Left hindlimb (tissue), 1 donor: ENCODE results near the gene RNF126.

Experiments used
- DNase-seq: peaks from one replicate; pipeline ENCODE4 v3.0.0-alpha.2; 2018

RNF126 gene

DNA sequence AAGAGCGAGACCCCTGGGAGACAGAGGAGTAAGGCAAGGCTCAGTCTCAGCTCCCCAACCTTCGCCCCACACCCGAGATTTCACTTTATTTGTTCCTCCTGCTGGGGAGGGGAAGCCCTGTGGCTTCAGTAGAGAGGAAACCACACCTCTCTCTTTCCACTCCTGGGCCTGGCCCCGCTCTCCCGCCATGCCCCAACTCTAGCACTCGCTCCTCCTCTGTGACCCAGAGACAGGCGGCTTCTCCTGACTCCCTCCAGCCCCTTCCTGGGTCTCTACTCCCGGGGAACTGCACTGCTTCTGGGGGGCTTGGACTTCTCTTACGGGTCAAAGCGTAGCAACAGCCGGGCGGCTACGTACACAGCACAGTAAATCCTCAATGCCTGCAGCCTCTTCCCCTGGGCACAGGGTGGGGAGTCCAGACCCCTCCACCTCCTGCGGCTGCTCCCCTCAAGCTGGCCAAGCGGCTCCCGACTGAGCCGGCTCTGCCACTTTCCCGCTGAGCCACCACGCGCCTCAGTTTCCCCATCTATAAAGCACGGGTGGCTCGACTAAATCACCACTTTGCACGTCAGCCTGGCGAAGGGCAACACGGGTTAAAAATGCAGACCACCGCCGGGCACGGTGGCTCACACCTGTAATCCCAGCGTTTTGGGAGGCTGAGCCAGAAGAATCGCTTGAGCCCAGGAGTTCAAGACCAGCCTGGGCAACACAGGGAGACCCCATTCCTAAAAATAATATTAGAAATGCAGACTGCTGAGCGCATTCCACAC, 1.4 kb downstream of the RNF126 start:
- DNase-seq: no peak

DNA sequence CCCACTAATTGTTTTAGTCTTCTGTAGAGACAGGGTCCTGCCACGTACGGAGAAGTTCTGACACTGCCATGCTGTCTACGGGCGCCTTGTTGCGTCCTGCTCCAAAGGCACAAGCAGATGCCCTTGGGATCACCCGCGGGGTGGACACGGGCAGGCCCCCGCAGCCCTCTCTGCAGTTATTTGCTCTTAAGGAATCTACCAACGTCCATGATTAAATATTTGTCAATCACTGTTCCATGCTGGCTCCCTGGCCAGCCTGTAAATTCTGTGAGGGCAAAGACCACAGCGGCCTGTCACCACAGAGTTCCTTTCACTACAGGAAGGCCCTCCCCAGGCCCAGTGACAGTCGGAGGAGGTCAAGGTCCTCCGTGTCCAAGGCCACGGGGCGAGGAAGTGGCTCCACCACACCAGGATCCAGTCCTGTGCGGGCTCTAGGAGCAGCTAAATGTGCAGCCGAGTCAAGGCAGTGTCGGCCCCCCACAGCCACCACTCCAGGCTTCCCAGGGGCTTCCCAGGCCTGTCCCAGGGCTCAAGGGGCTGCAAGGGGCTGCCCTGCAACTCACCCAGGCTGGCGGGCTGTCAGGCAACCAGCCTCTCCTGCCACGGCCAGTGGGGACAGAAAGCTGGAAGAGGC, 2.1 kb downstream of the RNF126 start:
- no peak for DNase-seq

DNA sequence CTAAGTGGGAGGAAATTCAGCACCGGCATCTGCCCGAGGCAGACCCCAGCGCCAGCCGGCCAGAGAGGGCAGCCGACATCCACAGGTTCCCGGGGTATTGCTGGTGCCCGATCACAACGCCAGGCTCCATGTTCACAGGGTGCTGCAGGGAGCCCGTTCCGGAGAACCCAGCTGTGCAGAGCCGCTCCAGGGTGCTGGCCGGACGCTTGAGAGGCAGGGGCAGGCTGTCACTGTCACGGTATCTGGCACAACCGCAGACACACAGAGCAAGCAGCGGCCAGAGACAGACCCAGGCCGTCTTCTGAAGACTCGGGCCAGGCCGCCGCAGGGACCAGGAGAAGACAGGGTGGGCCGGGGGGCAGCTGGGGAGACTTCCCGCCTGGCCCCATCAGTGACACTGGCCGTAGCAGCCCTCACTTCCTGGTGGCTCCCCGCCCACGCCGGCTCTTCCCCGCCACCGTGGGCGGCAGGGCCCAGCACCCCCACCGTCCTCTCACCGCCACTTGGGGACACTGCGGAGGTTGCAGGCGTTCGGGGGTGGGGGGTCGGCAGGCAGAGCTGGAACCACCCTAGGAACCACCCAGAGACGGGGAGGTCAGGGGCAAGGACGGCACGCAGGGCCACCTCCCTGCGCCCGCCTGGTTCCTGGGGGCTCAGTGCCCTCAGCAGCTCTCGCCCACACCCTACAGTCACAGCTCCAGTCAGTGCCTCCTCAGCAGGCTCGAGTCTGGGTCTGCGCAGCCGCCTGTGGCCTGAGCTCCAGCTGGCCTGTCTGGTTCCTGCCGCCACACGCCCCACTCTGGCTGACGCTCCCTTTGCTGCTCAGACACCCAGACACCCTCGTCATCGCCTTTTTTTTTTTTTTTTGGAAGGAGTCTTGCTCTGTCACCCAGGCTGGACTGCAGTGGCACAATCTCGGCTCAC, 3.8 kb downstream of the RNF126 start:
- DNase-seq: no peak

DNA sequence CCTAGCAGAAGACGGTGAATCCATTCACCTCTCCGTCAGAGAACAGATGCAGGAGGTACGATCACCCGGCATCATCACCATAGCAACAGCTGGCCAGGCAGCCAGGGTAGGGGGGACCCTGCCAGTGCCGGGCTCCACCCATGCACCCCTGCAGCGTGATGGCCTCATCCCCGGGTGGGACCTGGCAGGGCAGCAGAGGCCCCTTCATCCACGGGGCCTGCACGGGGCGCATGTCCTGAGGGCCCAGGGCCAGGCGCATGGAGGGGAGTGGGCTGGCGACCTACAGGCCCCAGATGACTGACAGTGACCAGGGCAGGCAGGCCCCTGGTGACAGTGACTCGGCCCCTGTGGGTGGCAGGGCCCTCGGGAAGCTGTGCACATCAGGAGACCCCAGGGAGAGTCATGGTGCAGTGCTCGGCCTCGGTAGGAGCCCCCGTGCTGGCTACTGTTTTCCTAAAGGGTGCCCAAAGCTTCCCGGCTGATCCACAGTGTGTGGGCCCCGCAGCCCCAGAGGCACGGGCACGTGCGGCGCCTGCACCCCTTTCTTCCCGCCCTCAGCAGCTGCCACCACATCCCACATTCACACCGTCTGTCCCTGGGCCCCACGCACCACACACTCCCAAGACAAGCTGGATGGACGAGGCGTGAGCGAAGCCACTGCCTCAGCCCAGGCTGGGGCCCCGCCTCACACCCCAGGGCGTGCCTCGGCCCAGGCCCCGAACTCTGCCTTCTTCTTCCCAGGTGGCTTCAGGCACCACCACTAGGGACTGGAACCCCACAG, 4.8 kb downstream of the RNF126 start:
- no peak for DNase-seq

DNA sequence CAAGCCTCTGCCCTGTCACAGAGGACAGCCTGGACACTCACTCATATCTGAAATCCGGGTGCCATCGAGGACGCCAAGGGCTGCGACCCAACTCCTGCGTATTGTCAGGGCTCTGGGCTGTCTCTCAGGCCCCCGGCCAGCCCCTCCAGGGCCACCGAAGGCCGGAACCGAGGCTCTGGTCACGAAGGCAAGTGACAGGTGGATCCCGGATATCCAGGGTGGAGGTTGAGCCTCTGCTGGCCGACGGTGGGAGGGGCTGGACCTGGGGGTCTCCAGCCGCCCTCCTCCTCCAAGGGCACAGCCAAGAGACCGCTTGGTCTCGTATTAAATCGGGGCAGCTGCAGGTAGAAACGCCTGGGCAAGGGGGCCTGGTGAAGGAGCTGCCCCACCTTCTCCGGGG, 5.4 kb downstream of the RNF126 start:
- DNase-seq: no peak

DNA sequence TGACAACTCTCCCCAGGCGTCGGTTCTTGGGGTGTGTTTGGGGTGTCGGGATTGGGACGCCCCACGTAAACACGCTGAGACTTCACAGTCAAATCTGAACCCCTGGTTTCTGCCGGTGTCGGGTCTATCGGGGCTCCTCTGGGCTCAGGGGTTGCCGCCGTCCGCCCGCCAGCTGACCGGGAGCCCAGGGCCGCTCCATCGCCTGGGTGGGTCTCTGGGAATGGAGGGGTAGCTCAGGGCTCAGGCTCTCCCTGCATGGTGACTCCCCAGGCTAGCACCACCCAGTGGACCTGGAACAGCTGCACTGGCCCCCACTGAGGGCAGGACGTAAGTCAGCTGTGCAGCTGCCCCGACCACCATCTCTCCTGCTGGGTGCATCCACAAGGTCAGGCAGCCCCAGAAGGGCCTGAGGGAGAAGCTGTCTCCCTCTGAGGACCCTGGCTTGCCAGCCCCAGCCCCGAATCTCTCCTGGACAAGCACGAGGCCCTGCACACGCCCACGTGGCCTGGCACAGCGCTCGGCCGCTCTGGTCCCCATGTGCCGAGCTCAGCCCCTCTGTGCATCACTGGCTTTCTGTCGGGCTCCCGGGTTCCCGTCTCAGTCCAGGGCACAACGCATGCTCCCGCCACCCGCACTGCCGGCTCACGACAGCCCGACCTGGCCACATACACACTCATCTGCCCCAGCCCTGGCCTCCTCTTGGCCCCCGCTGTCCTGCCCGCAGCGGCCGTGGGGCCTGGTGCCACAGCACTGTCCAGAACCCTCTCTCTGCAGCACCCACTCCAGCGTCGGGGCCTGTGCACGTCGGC, 6.1 kb downstream of the RNF126 start:
- no peak for DNase-seq

DNA sequence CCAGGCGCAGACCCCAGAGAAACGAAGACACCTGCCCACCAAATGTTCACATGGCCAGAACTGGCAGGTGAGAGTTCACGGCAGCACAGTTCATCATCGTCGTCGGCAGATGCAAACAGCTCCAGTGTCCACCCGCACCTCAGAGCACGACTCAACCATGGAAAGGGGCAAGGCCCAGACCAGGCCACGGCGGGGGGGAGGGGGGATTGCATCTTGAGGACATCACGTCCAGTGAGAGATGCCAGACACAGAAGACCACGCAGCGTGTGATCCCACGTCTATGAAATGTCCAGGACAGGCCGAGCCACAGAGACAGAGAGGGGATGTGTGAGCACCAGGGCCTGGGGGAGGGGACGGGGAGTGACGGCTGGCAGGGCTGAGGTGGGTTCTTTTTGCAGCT, 7.3 kb downstream of the RNF126 start:
- no peak for DNase-seq

DNA sequence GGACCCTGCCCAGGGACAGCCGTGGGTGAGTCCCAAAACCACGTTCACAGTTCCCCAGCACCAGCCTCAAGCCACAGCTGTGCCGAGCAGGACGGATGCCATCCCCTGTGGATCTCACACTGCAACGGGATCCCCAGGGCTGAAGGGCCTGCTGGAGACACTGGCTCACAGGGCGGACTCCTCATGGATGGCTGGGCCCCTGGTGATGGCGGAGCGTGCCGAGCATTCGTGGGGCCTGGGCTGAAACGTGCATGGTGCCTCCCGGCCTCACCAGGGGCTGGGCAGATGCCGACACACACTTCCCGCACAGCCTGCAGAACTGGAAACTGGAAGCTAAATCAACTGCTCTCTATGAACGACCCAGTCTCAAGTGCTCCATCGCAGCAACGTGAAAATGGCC, 9.6 kb downstream of the RNF126 start:
- DNase-seq: no peak

DNA sequence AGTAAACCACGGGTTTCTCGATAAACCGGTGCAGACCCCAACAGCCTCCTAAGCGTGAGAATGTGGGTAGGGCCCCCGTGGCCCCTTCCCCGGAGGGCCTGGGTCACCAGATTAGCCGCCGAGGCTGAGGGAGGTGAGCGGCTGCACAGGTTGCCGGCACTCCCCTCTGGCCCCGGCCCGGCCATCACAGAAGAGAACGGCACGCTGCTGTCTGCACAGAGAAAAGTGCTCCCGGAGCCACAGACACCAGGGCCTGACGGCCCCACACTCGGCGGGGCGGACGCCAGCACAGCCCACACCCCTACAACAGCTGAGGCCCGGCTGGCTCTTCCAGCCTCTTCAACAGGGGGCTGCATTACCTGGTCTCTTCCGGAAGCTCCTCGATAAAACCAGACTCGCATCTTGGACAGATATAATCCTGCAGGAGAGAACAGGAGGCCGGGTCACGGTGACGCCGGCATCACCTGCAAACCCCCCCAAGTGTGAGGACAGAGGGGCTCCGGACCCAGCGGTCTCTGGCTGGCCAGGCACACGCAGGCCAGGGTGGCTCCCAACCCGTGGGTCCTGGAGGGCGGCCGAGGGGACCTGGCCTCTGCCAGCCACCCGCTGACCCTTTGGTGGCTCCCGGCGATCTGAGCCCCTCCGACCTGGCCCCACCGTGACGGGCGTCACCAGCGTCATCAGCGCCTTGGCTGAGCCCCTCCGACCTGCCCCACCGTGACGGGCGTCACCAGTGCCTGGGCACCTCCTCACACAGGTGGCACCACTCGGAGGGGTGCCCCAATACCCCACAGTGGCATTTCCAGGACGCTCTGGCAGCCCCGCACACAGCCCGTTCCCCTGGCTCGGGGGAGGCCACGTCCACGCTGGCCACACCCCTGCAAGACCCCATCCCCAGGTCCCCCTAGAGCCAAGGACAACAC, 10.3 kb downstream of the RNF126 start:
- no peak for DNase-seq

DNA sequence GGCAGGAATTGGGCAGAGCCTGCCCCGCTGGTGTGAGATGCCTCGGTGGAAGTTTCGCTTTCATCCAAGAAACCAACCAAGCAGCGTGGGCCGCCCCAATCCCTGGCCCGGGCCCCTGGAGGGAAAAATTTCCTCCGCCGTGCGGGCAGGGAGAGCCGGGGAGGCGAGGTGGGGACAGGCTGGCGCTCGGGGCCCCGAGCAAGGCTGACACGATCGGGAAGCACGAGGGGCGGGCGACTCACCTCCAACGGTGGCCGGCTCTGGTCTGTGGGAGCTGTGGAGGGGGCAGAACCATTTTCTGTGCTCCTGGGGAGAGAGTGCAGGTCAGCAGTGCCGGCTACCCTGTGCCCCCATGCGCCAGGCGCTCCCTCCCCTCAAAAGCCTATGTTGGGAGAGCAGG, 11.0 kb downstream of the RNF126 start:
- DNase-seq: no peak

DNA sequence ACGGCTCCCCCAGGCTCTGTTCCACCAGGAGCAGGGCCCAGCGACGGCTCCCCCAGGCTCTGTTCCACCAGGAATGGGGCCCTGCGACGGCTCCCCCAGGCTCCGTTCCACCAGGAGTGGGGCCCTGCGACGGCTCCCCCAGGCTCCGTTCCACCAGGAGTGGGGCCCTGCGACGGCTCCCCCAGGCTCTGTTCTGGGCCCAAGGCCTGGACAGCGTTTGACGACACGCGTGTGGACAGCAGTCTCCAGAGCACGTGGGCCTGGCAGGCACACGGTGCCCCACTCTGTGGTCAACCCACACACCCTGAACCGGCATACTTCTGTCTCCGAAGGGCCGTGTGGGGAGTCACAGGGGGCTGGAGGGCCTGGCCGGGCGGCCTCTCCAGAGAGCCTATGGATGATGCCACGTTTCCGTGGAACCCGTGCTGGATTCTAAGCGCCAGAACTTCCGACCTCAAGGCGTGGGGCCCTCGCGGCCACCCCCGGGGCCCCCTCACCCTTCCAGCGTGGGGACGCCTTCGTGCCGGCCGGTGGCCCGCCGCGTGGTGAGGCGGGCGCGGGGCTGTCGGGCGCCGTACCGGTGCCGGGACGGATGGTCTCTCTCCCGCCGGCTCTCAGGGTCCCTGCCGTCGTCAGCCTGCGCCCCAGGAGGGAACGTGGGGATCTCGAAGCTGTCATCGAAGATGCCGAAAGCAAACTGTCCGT, 11.7 kb downstream of the RNF126 start:
- DNase-seq: no peak

DNA sequence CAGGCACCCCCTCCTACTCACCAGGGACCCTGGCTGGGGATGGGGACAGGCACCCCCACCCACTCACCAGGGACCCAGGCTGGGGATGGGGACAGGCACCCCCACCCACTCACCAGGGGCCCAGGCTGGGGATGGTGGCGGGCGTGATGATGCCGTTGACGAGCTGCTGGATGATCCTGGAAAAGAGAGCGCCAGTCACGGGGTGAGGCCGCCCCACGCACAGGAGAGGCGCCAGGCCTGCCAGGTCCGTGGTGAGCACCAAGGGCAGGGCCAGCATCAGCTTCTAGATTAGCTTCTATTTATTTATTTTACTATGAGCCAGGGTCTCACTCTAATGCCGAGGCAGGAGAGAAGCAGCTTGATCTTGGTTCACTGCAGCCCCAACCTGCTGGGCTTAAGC, 12.9 kb downstream of the RNF126 start:
- no peak for DNase-seq

DNA sequence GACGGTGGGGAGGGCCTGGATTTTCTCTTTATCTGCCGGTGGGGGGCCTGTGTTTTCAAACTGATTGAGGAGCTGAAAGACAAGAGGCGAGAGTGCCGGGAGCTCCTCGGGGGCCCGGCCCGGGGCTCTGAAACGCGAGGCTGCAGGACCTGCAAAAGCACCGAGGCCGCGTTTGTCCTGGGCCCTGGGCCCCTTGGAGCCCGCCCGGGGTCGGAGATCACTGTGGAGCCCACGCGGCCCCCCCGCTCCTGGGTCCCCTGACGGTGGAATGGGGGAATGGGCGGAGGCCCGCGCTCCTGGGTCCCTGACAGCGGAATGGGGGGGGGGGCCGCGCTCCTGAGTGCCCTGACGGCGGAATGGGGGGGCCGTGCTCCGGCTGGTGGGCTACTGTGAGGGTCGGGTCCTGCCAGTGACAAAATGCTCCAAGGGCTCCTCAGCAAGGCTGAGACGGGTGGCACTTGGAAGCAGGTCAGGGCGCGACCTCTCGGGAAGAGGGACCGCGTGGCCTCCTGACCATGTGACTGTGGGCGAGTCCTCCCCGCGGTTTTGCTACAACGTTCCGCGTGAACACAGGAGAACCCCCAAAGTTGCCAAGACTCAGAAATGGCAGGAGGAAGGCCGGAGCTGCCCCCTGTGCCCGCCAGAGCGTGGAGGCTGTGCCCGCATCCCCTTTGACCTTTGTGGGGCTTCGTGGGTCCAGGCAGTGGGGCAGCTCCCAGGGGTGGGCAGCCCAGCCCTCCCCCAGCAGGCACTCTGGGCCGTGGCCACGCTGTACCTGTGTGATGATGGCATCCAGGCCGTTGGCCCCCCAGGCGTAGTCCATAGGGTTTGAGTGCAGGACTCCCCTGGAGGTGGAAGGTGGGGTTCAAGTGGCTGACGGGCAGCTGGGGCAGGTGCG, 13.9 kb downstream of the RNF126 start:
- DNase-seq: no peak

DNA sequence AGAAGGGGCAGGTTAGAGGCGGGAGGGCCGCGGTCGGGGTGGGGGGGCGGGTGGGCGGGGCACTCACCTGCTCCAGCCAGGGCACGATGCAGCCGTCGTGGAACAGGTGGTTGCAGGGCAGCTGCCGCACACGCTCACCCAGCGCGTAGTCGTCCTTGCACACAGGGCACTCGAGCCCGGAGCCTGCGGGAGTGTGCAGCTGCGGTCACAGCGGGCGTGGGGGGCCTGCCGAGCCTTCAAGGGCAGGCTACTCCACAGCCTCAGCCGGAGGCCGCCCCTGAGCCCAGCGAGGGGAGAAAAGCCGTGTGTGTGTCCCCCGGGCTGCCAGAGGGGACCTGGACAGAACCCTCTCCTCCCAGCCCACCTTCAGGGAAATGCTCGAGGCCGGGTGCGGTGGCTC, 14.7 kb downstream of the RNF126 start:
- DNase-seq: no peak

DNA sequence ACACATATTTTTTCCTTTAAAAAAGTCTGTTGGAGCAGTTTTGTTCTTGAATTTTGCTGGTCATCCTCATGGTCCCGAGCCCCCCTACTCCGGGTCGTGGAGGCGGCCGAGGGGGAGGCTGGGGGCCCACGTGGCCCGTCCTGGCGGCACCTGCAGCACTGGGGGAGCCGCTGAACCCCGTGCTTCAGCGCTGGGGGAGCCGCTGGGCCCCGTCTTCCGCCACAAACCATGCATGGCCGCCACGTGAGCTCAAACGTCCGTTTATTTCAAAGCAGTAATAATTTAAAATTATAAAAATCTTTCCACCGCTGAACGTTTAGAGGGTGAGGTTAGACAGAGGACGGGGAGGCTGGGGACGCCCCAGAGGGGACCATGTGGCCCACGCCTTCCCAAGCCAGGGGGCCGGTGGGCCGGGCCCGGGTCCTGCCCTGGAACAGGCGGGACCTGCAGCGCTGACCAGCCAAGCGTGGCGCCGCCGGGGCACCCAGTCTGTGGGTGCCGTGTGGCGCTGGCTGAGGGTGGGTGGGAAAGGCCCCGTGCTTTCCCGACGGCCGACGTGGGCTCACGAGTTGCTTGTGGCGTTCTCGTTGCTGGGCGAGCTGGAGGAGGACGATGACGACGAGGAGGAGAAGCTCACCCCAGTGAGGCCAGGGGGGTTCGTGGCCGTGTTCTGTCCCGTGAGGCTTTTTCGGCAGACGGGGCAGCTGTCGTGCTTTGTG, 15.3 kb downstream of the RNF126 start:
- no peak for DNase-seq

DNA sequence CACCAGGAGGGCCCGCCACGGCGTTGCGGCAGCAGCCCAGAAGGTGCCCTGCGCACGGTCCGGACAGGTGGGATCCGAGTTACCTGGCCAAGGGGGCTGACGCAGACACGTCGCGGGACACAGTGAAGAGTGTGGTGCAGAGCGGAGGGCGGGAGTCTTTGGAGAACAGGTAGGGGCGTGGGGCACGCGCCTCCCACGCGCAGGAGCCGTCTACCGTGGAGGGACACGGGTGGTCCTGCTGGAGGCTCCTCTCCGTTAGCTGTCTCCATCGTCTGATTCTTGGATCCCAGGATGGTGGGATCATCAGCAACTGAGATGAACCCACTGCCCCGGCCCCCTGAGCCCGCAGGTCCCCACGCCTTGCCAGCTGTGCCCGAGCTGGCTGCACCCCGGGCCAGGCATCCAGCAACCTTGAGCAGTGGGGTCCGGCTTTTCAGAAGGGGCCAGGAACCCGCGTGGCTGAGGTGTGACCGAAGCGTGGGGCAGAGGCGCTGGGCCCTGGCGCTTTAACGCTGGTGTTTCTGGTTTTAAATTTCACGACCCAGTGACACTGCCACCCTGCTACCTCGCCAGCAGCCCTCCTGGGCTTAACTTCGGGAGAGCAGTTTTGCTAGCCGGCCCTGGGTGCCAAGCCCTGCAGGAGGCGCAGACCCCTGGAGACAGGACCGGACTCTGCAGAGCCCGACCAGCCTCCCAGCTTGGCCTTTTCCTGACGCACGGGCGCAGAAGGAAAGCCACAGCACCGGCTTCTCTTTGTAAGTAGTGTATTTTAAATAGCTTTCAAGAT, 16.0 kb downstream of the RNF126 start:
- no peak for DNase-seq
